Daoy (cell line): ENCODE measurements around the gene MAFG. TPM values are rescaled to one million over a fixed set of nuclear protein-coding genes. Genes with fewer than 3 reads are reported as not detected.
"Not testable (repeated sequence)": the region's sequence is repeated elsewhere in the genome, so short reads cannot be mapped to it uniquely, and the experiment has no call there.

Experiments used
- DNase-seq: peaks from one replicate; pipeline ENCODE4 v3.0.0-alpha.2; 2015; ENCODE audit warnings: low read depth
- total RNA-seq: library from RNA; depleted of rRNA; stranded (reverse); fragments of >200 nt; shearing (Covaris generic); gene quantifications from 2 replicates; pipeline ENCODE4 v1.2.3, GENCODE V29; 2014

The MAFG gene
- total RNA-seq, 1 experiment from 2014 or later: 20.9 TPM

- DNase-seq: no peak
These were observed 31.3 kb upstream of the MAFG start for GRCh38 chr17:81958633-81959342.

- no peak for DNase-seq
These were observed 30.3 kb upstream of the MAFG start for GRCh38 chr17:81957691-81958432.

- DNase-seq: no peak
These were observed 29.4 kb upstream of the MAFG start for GRCh38 chr17:81956607-81957589.

- no peak for DNase-seq
These were observed 28.4 kb upstream of the MAFG start for GRCh38 chr17:81955756-81956544.

- no peak for DNase-seq
These were observed 27.6 kb upstream of the MAFG start for GRCh38 chr17:81955058-81955681.

GRCh38 chr17:81954131-81955057 lies 26.9 kb upstream of the MAFG start:
- DNase-seq: no peak

GRCh38 chr17:81953443-81953842 lies 25.9 kb upstream of the MAFG start:
- DNase-seq: not testable (repeated sequence)

- no peak for DNase-seq
These were observed 25.3 kb upstream of the MAFG start for GRCh38 chr17:81952792-81953228.

GRCh38 chr17:81951785-81952684 lies 24.5 kb upstream of the MAFG start:
- DNase-seq: no peak

GRCh38 chr17:81950501-81950900 lies 23.0 kb upstream of the MAFG start:
- no peak for DNase-seq

GRCh38 chr17:81948635-81949378 lies 21.3 kb upstream of the MAFG start:
- no peak for DNase-seq

GRCh38 chr17:81947189-81947588 lies 19.7 kb upstream of the MAFG start, which contains the start of gene MYADML2:
Gene MYADML2 (minus strand): TSS chr17:81947233. CDS start chr17:81941741, 5,492 bp downstream.
- no peak for DNase-seq

GRCh38 chr17:81944858-81945257 lies 17.3 kb upstream of the MAFG start:
- DNase-seq: no peak

GRCh38 chr17:81942167-81942553 lies 14.6 kb upstream of the MAFG start:
- no peak for DNase-seq

GRCh38 chr17:81941484-81942166 lies 14.1 kb upstream of the MAFG start:
- DNase-seq: no peak

GRCh38 chr17:81940538-81941483 lies 13.3 kb upstream of the MAFG start:
- DNase-seq: no peak
